OCI-LY7 (cell line): ENCODE data around the gene DCAF4. TPM values are rescaled to one million over a fixed set of nuclear protein-coding genes. Genes with fewer than 3 reads are reported as not detected.
"Not testable (repeated sequence)": the region's sequence is repeated elsewhere in the genome, so short reads cannot be mapped to it uniquely, and the experiment has no call there.

Source experiments
- BruUV-seq: library from RNA; stranded (reverse); fragments of 400-500 nt; replicated peaks from 2 replicates; lab custom pipeline; 2021; lab: Mats Ljungman, UMichigan
- CTCF ChIA-PET: fragments of 300-600 bp; sonication (Branson Sonifier 250); formaldehyde crosslinking; loops from one replicate; lab custom pipeline; 2022; ENCODE audit warnings: antibody characterized with exemption; ENCODE audit not compliant: unreplicated experiment; lab: Charles Lee
- POLR2A ChIA-PET: fragments of 300-600 bp; sonication (Branson Sonifier 250); formaldehyde crosslinking; loops from one replicate; lab custom pipeline; 2022; ENCODE audit warnings: antibody characterized with exemption; lab: Charles Lee
- DNase-seq: peaks from one replicate; pipeline ENCODE4 v3.0.0-alpha.2; 2015; ENCODE audit warnings: low spot score
- H2AFZ ChIP-seq: fragments of 200-600 bp; sonication (generic), shearing (Covaris generic); 2 replicates; pipeline ENCODE4 v1.6.1; 2014; ENCODE audit warnings: mild to moderate bottlenecking, antibody characterized with exemption, low read length, moderate library complexity
- H3K27ac ChIP-seq: fragments of 200-600 bp; sonication (generic); 2 replicates; pipeline ENCODE4 v1.5.1; 2014; ENCODE audit warnings: mixed run types, low read depth, mild to moderate bottlenecking, moderate library complexity, low read length, inconsistent platforms; ENCODE audit not compliant: poor library complexity, severe bottlenecking
- H3K36me3 ChIP-seq: fragments of 200-600 bp; sonication (generic); 2 replicates; pipeline ENCODE4 v1.6.1; 2014; ENCODE audit warnings: mild to moderate bottlenecking, antibody characterized with exemption, low read length, moderate library complexity, mixed read lengths; ENCODE audit not compliant: insufficient read depth
- H3K4me1 ChIP-seq: fragments of 200-600 bp; sonication (generic); 2 replicates; pipeline ENCODE4 v1.5.1; 2014; ENCODE audit warnings: mild to moderate bottlenecking, low read length; ENCODE audit not compliant: insufficient read depth, poor library complexity, severe bottlenecking
- H3K4me2 ChIP-seq: fragments of 200-600 bp; sonication (generic); 2 replicates; pipeline ENCODE4 v1.6.1; 2014; ENCODE audit warnings: mild to moderate bottlenecking, low read length
- H3K4me3 ChIP-seq: fragments of 200-600 bp; sonication (generic); 2 replicates; pipeline ENCODE4 v1.5.1; 2014; ENCODE audit warnings: mild to moderate bottlenecking, low read depth, low read length; ENCODE audit not compliant: poor library complexity, severe bottlenecking
- H3K79me2 ChIP-seq: fragments of 200-600 bp; sonication (generic); 2 replicates; pipeline ENCODE4 v1.6.1; 2016; ENCODE audit warnings: low read depth, mild to moderate bottlenecking, low read length, moderate library complexity, mixed read lengths; ENCODE audit not compliant: insufficient read depth
- H3K9me2 ChIP-seq: fragments of 200-600 bp; sonication (generic); 2 replicates; pipeline ENCODE4 v1.6.1; 2016; ENCODE audit warnings: mild to moderate bottlenecking, low read length, mixed read lengths; ENCODE audit not compliant: insufficient read depth
- H3K9me3 ChIP-seq: fragments of 200-600 bp; sonication (generic); 2 replicates; pipeline ENCODE4 v1.6.1; 2014; ENCODE audit warnings: mild to moderate bottlenecking, mixed run types, low read length, mixed read lengths
- H4K20me1 ChIP-seq: fragments of 200-600 bp; sonication (generic); 2 replicates; pipeline ENCODE4 v1.6.1; 2014; ENCODE audit warnings: mild to moderate bottlenecking, antibody characterized with exemption, low read length, moderate library complexity, mixed read lengths; ENCODE audit not compliant: insufficient read depth
- EZH2phosphoT487 ChIP-seq: fragments of 200-600 bp; sonication (generic); IDR thresholded peaks from 2 replicates; pipeline ENCODE4 v1.6.1; 2018; ENCODE audit warnings: low read depth, borderline replicate concordance, mild to moderate bottlenecking, mixed run types, antibody characterized with exemption, low read length, moderate library complexity, mixed read lengths
- intact Hi-C: fragments of 100-400 bp; cut with micrococcal nuclease; formaldehyde crosslinking; loops from one replicate; pipeline ENCODE4 v1.10.0; 2022; ENCODE audit not compliant: unreplicated experiment
- total RNA-seq, 2 experiments: library from RNA; depleted of rRNA in 1 of 2; stranded (reverse); fragments of >200 nt in 1 of 2; shearing (Covaris generic) in 1 of 2; gene quantifications; 2 replicates each; pipeline ENCODE4 v1.2.3, GENCODE V29; 2014 to 2022
- TF ChIP-seq, protein P1 (sequence below): fragments of 200-600 bp; sonication (generic); conservative IDR thresholded peaks from 2 replicates; pipeline ENCODE4 v1.5.1; 2014; ENCODE audit warnings: mild to moderate bottlenecking, antibody characterized with exemption, low read length, moderate library complexity, mixed read lengths

Gene DCAF4
- total RNA-seq, 2 experiments from 2014 or later: 31.1 to 48.8 TPM

DNA sequence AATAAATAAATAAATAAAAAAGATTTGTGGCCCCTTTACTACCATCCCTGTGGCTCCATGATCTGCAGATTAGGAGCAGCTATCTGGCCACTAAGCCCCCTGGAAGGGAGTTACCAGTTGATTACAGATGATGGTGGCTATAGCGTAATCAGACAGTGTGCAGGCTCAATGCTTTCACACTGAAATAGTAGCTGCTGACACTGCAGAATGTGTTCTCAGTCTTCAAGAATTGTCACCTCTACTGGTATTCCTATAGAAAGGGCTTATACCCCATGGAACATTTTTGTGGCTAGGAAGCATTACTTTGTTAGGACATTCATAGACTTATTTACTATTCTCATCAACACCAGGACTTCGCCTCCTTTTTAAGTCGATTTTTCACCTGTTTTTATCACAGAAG, 30.9 kb downstream of the DCAF4 start:
- TF ChIP-seq, protein P1, sequence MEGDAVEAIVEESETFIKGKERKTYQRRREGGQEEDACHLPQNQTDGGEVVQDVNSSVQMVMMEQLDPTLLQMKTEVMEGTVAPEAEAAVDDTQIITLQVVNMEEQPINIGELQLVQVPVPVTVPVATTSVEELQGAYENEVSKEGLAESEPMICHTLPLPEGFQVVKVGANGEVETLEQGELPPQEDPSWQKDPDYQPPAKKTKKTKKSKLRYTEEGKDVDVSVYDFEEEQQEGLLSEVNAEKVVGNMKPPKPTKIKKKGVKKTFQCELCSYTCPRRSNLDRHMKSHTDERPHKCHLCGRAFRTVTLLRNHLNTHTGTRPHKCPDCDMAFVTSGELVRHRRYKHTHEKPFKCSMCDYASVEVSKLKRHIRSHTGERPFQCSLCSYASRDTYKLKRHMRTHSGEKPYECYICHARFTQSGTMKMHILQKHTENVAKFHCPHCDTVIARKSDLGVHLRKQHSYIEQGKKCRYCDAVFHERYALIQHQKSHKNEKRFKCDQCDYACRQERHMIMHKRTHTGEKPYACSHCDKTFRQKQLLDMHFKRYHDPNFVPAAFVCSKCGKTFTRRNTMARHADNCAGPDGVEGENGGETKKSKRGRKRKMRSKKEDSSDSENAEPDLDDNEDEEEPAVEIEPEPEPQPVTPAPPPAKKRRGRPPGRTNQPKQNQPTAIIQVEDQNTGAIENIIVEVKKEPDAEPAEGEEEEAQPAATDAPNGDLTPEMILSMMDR: no peak
- TF ChIP-seq EZH2phosphoT487: no peak
- Histone ChIP-seq H3K27ac (no peak overlapping the region), H3K36me3 (peaks cover 77% of the 10 kb centered on the region), H2AFZ (no peak overlapping the region), H3K4me2 (no peak overlapping the region), H3K4me1 (no peaks in the 10 kb centered on the region), H3K9me2 (no peaks in the 10 kb centered on the region), H4K20me1 (no peaks in the 10 kb centered on the region), H3K4me3 (no peak overlapping the region), H3K79me2 (no peaks in the 10 kb centered on the region), H3K9me3 (no peaks in the 10 kb centered on the region)
- POLR2A ChIA-PET: no interaction called here
- no peak for DNase-seq
- no TSS peak for BruUV-seq
- intact Hi-C loops: no loop called here
- CTCF ChIA-PET: no interaction called here

DNA sequence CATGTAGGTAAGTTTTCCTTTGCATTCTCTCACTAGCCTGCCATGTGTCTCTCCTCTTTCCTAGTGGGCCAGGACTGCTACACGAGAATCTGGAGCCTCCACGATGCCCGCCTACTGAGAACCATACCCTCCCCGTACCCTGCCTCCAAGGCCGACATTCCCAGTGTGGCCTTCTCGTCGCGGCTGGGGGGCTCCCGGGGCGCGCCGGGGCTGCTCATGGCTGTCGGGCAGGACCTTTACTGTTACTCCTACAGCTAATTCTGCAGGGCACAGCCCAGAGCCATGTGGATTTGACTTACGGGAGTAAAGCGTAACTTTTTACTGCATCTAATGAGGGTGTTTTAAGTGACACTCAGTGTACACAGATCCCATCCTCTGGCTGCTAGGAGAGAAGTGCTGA, 32.3 kb downstream of the DCAF4 start:
- Histone ChIP-seq H3K9me3 (no peaks in the 10 kb centered on the region), H3K4me2 (no peak overlapping the region), H2AFZ (no peak overlapping the region), H3K4me1 (no peaks in the 10 kb centered on the region), H3K79me2 (no peaks in the 10 kb centered on the region), H3K36me3 (peaks cover 78% of the 10 kb centered on the region), H3K4me3 (no peak overlapping the region), H3K27ac (no peak overlapping the region), H4K20me1 (no peaks in the 10 kb centered on the region), H3K9me2 (no peaks in the 10 kb centered on the region)
- CTCF ChIA-PET: no interaction called here
- no TSS peak for BruUV-seq
- intact Hi-C loops: no loop called here
- TF ChIP-seq EZH2phosphoT487: no peak
- TF ChIP-seq, protein P1: no peak
- POLR2A ChIA-PET: interaction anchor here (0.6 kb wide), 1 partner anchor 31 kb away, joined by 4 read pairs; no protein-coding TSS in a partner anchor
- DNase-seq: no peak

DNA sequence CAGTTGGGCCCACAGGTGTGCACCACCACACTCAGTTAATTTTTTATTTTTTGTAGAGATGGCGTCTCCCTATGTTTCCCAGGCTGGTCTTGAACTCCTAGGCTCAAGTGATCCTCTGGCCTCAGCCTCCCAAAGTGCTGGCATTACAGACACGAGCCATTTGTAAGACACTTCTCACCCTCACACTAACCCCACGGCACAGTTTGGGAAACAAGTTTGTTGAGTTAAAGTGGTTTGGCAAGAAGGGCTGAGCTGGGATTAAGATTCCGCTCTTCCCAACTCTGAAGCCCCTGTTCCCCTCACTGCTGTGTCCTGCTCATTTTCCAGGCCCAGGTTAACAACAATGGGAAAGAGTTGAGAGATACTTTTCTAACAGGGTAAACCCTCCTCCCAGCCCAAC, 34.8 kb downstream of the DCAF4 start:
- peaks cover 66% of the 10 kb centered on the region for H3K36me3 ChIP-seq
- H3K27ac ChIP-seq, H3K79me2 ChIP-seq, DNase-seq, BruUV-seq, H3K9me2 ChIP-seq, H3K4me1 ChIP-seq, H3K4me2 ChIP-seq, CTCF ChIA-PET, intact Hi-C loops, H2AFZ ChIP-seq, POLR2A ChIA-PET, H3K4me3 ChIP-seq, H3K9me3 ChIP-seq, H4K20me1 ChIP-seq: not testable (repeated sequence)
